Forelimb muscle (tissue), 1 donor: ENCODE data around the gene TUBAL3. TPM values are rescaled to one million over a fixed set of nuclear protein-coding genes. Genes with fewer than 3 reads are reported as not detected.
"Not testable (repeated sequence)": the region's sequence is repeated elsewhere in the genome, so short reads cannot be mapped to it uniquely, and the experiment has no call there.

Experiments used
- DNase-seq: peaks from one replicate; pipeline ENCODE4 v3.0.0-alpha.2; 2013; ENCODE audit warnings: low read depth
- polyA plus RNA-seq: library from polyadenylated mRNA; unstranded; fragments of 120-200 nt; gene quantifications from one replicate; pipeline ENCODE4 v1.2.1, GENCODE V29; 2013; ENCODE audit not compliant: insufficient read length

The TUBAL3 gene
- polyA plus RNA-seq, 1 donor: 0.20 TPM

GRCh38 chr10:5424751-5425150, 20.1 kb upstream of the TUBAL3 start:
- no peak for DNase-seq

- DNase-seq: no peak
Observed at GRCh38 chr10:5423771-5424170, 19.1 kb upstream of the TUBAL3 start.

GRCh38 chr10:5419466-5420094, 15.0 kb upstream of the TUBAL3 start:
- DNase-seq: no peak

- DNase-seq: no peak
Observed at GRCh38 chr10:5418584-5418983, 14.0 kb upstream of the TUBAL3 start.

GRCh38 chr10:5416981-5417380, 12.4 kb upstream of the TUBAL3 start:
- DNase-seq: no peak

- DNase-seq: no peak
Observed at GRCh38 chr10:5413012-5413938, 8.6 kb upstream of the TUBAL3 start.

GRCh38 chr10:5412277-5412941, 7.8 kb upstream of the TUBAL3 start, which contains the start of gene NET1:
TSS of gene NET1 (plus strand) at chr10:5412557. CDS start at chr10:5412693, 136 bp downstream.
- DNase-seq: peak; percentile 63

GRCh38 chr10:5411941-5412276, 7.3 kb upstream of the TUBAL3 start:
- peak; percentile 6 for DNase-seq

- not testable (repeated sequence) for DNase-seq
Observed at GRCh38 chr10:5410787-5411186, 6.2 kb upstream of the TUBAL3 start.

- DNase-seq: no peak
Observed at GRCh38 chr10:5406918-5407317, 2.3 kb upstream of the TUBAL3 start.

GRCh38 chr10:5402798-5403197, 1.8 kb downstream of the TUBAL3 start:
- DNase-seq: no peak

GRCh38 chr10:5400468-5401240, 4.0 kb downstream of the TUBAL3 start:
- DNase-seq: no peak

- no peak for DNase-seq
Observed at GRCh38 chr10:5399332-5399731, 5.3 kb downstream of the TUBAL3 start.

GRCh38 chr10:5396556-5397300, 7.9 kb downstream of the TUBAL3 start:
- no peak for DNase-seq

- DNase-seq: no peak
Observed at GRCh38 chr10:5395168-5395567, 9.5 kb downstream of the TUBAL3 start.

GRCh38 chr10:5393529-5393928, 11.1 kb downstream of the TUBAL3 start:
- DNase-seq: no peak

GRCh38 chr10:5391790-5392189, 12.8 kb downstream of the TUBAL3 start:
- no peak for DNase-seq

- DNase-seq: no peak
Observed at GRCh38 chr10:5390607-5391205, 13.9 kb downstream of the TUBAL3 start.

- no peak for DNase-seq
Observed at GRCh38 chr10:5387169-5387568, 17.5 kb downstream of the TUBAL3 start.

- no peak for DNase-seq
Observed at GRCh38 chr10:5385224-5385623, 19.4 kb downstream of the TUBAL3 start.

- DNase-seq: no peak
Observed at GRCh38 chr10:5381187-5381586, 23.4 kb downstream of the TUBAL3 start.
